Measurements from ENCODE around the gene FAM204A. TPM values are rescaled to one million over a fixed set of nuclear protein-coding genes. Genes with fewer than 3 reads are reported as not detected.

Gene FAM204A
- total RNA-seq, 1 experiment from 2014 or later, result 44.4 TPM

GRCh38 chr10:118271671-118272070 lies 70.5 kb downstream of the FAM204A start:
- H3K9me2 ChIP-seq (ENCODE audit: insufficient read depth), result no peaks in the 10 kb centered on the region
- no TSS peak for BruUV-seq (replicated peaks)
- H3K4me2 ChIP-seq, result no peak overlapping the region
- DNase-seq, result no peak
- H3K4me1 ChIP-seq (replicated peaks; ENCODE audit: insufficient read depth), result no peaks in the 10 kb centered on the region
- H3K4me3 ChIP-seq, result no peak overlapping the region
- H2AFZ ChIP-seq, result no peak overlapping the region
- no peak overlapping the region for H3K27ac ChIP-seq
- no peaks in the 10 kb centered on the region for H3K36me3 ChIP-seq (ENCODE audit: low read depth)
- no peaks in the 10 kb centered on the region for H3F3A ChIP-seq (ENCODE audit: insufficient read depth, low read depth)
- TF ChIP-seq CTCF (conservative IDR thresholded peaks at IDR 0.05), result no peak
- TF ChIP-seq EZH2 (IDR thresholded peaks at IDR 0.05; ENCODE audit: low read depth), result no peak
- intact Hi-C loops (cut with micrococcal nuclease; ENCODE audit: unreplicated experiment), result no loop called here
- H4K20me1 ChIP-seq (ENCODE audit: insufficient read depth), result no peaks in the 10 kb centered on the region
- no peaks in the 10 kb centered on the region for H3K79me2 ChIP-seq (ENCODE audit: low read depth)
- no peaks in the 10 kb centered on the region for H3K9me3 ChIP-seq (ENCODE audit: insufficient read depth, low read depth)
- CTCF ChIA-PET, result no interaction called here
- POLR2A ChIA-PET (ENCODE audit: unreplicated experiment), result no interaction called here
- peaks cover 11% of the 10 kb centered on the region for H3K27me3 ChIP-seq (ENCODE audit: insufficient read depth, low read depth)

GRCh38 chr10:118266098-118266748 lies 75.9 kb downstream of the FAM204A start:
- no peaks in the 10 kb centered on the region for H3K9me2 ChIP-seq (ENCODE audit: insufficient read depth)
- CTCF ChIA-PET, result no interaction called here
- no peak overlapping the region for H3K4me3 ChIP-seq
- no peaks in the 10 kb centered on the region for H3K4me1 ChIP-seq (replicated peaks; ENCODE audit: insufficient read depth)
- intact Hi-C loops (cut with micrococcal nuclease; ENCODE audit: unreplicated experiment), result loop anchor here (10.0 kb wide), 1 partner anchor 159 kb away; no protein-coding TSS in a partner anchor
- H3K9me3 ChIP-seq (ENCODE audit: insufficient read depth, low read depth), result no peaks in the 10 kb centered on the region
- H3K27ac ChIP-seq, result no peak overlapping the region
- H3K27me3 ChIP-seq (ENCODE audit: insufficient read depth, low read depth), result peaks cover 8% of the 10 kb centered on the region
- no TSS peak for BruUV-seq (replicated peaks)
- H3K4me2 ChIP-seq, result no peak overlapping the region
- TF ChIP-seq EZH2 (IDR thresholded peaks at IDR 0.05; ENCODE audit: low read depth) (no peak), CTCF (conservative IDR thresholded peaks at IDR 0.05) (no peak)
- POLR2A ChIA-PET (ENCODE audit: unreplicated experiment), result no interaction called here
- no peaks in the 10 kb centered on the region for H3F3A ChIP-seq (ENCODE audit: insufficient read depth, low read depth)
- DNase-seq, result no peak
- H2AFZ ChIP-seq, result no peak overlapping the region
- no peaks in the 10 kb centered on the region for H4K20me1 ChIP-seq (ENCODE audit: insufficient read depth)
- H3K79me2 ChIP-seq (ENCODE audit: low read depth), result no peaks in the 10 kb centered on the region
- H3K36me3 ChIP-seq (ENCODE audit: low read depth), result no peaks in the 10 kb centered on the region

- H3K9me3 ChIP-seq (ENCODE audit: insufficient read depth, low read depth), result no peaks in the 10 kb centered on the region
- H2AFZ ChIP-seq, result no peak overlapping the region
- no peaks in the 10 kb centered on the region for H3K79me2 ChIP-seq (ENCODE audit: low read depth)
- no peak overlapping the region for H3K4me3 ChIP-seq
- POLR2A ChIA-PET (ENCODE audit: unreplicated experiment), result no interaction called here
- no peak for DNase-seq
- H3K4me1 ChIP-seq (replicated peaks; ENCODE audit: insufficient read depth), result no peaks in the 10 kb centered on the region
- no peaks in the 10 kb centered on the region for H3F3A ChIP-seq (ENCODE audit: insufficient read depth, low read depth)
- CTCF ChIA-PET, result interaction anchor here (0.6 kb wide), 1 partner anchor 612 kb away, joined by 4 read pairs; no protein-coding TSS in a partner anchor
- no peaks in the 10 kb centered on the region for H3K36me3 ChIP-seq (ENCODE audit: low read depth)
- no TSS peak for BruUV-seq (replicated peaks)
- no peak overlapping the region for H3K4me2 ChIP-seq
- no peak for TF ChIP-seq EZH2 (IDR thresholded peaks at IDR 0.05; ENCODE audit: low read depth)
- TF ChIP-seq CTCF (conservative IDR thresholded peaks at IDR 0.05), result no peak
- intact Hi-C loops (cut with micrococcal nuclease; ENCODE audit: unreplicated experiment), result loop anchor here (10.0 kb wide), 1 partner anchor 160 kb away; no protein-coding TSS in a partner anchor
- H3K27me3 ChIP-seq (ENCODE audit: insufficient read depth, low read depth), result peaks cover 8% of the 10 kb centered on the region
- H3K27ac ChIP-seq, result no peak overlapping the region
- H3K9me2 ChIP-seq (ENCODE audit: insufficient read depth), result no peaks in the 10 kb centered on the region
- no peaks in the 10 kb centered on the region for H4K20me1 ChIP-seq (ENCODE audit: insufficient read depth)
These were observed 77.2 kb downstream of the FAM204A start for GRCh38 chr10:118264838-118265470.
